IMR-90 (cell line): ENCODE measurements around the gene CRIM1.

ENCODE experiments used
- BHLHE40 ChIP-seq: fragments of 150-350 bp; IDR thresholded peaks from 2 replicates; pipeline ENCODE4 v1.6.1; 2016; ENCODE audit warnings: mild to moderate bottlenecking, low read depth, low read length
- CEBPB ChIP-seq: IDR thresholded peaks from 2 replicates; pipeline ENCODE4 v1.6.1; 2012; ENCODE audit warnings: low read depth, low read length, improper control_type of control experiment
- MAZ ChIP-seq: IDR thresholded peaks from 2 replicates; pipeline ENCODE4 v1.6.1; 2012; ENCODE audit warnings: low read depth, mild to moderate bottlenecking, low read length, improper control_type of control experiment, moderate library complexity, borderline replicate concordance
- MXI1 ChIP-seq: IDR thresholded peaks from 2 replicates; pipeline ENCODE4 v1.6.1; 2012; ENCODE audit warnings: low read depth, mild to moderate bottlenecking, low read length, moderate library complexity, borderline replicate concordance
- NFE2L2 ChIP-seq: fragments of 150-350 bp; IDR thresholded peaks from 2 replicates; pipeline ENCODE4 v1.6.1; 2016; ENCODE audit warnings: low read depth, mild to moderate bottlenecking, low read length
- POLR2A ChIP-seq: IDR thresholded peaks from 2 replicates; pipeline ENCODE4 v1.6.1; 2012; ENCODE audit warnings: mild to moderate bottlenecking, low read depth, low read length
- RAD21 ChIP-seq: IDR thresholded peaks from 2 replicates; pipeline ENCODE4 v1.6.1; 2012; ENCODE audit warnings: low read length, improper control_type of control experiment
- RFX5 ChIP-seq: IDR thresholded peaks from 2 replicates; pipeline ENCODE4 v1.8.0; 2012; ENCODE audit warnings: low read depth, mild to moderate bottlenecking, low read length, moderate library complexity
- SMC3 ChIP-seq: fragments of 150-350 bp; IDR thresholded peaks from 2 replicates; pipeline ENCODE4 v1.6.1; 2016; ENCODE audit warnings: low read depth, mild to moderate bottlenecking, antibody characterized with exemption, low read length, moderate library complexity
- TF ChIP-seq, protein P1 (sequence below): conservative IDR thresholded peaks from 2 replicates; pipeline ENCODE4 v1.5.1; 2012; ENCODE audit warnings: mild to moderate bottlenecking, low read depth, low read length, improper control_type of control experiment
- TF ChIP-seq, protein P2 (sequence below): fragments of 150-350 bp; IDR thresholded peaks from 2 replicates; pipeline ENCODE4 v1.6.1; 2017; ENCODE audit warnings: mild to moderate bottlenecking, antibody characterized with exemption, low read length, low read depth
- TF ChIP-seq, protein P3 (sequence below): fragments of 150-350 bp; IDR thresholded peaks from 2 replicates; pipeline ENCODE4 v1.6.1; 2016; ENCODE audit warnings: low read depth, mild to moderate bottlenecking, low read length, moderate library complexity, borderline replicate concordance

DNA sequence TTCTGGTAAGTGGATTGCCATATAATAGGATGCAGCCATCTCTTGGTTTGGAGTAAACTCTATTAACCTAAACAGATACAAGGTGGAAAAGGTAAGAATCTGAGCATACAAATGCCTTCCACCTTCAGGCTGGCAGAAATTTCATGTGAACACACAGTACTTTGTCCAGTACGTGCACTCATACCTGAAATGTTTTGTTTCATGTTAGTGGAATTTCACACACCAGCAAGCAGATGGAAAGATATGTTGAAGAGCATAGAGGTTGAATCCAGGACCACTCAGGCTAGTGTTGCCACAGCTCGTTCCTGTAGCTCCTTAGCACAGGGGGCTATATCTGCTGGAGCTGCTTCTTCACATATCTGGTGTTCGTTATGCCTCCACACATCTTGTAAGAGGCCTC lies 34.0 kb downstream of the CRIM1 start:
- TF ChIP-seq, protein P1, sequence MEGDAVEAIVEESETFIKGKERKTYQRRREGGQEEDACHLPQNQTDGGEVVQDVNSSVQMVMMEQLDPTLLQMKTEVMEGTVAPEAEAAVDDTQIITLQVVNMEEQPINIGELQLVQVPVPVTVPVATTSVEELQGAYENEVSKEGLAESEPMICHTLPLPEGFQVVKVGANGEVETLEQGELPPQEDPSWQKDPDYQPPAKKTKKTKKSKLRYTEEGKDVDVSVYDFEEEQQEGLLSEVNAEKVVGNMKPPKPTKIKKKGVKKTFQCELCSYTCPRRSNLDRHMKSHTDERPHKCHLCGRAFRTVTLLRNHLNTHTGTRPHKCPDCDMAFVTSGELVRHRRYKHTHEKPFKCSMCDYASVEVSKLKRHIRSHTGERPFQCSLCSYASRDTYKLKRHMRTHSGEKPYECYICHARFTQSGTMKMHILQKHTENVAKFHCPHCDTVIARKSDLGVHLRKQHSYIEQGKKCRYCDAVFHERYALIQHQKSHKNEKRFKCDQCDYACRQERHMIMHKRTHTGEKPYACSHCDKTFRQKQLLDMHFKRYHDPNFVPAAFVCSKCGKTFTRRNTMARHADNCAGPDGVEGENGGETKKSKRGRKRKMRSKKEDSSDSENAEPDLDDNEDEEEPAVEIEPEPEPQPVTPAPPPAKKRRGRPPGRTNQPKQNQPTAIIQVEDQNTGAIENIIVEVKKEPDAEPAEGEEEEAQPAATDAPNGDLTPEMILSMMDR, result no peak
- TF ChIP-seq POLR2A (no peak), SMC3 (no peak), NFE2L2 (no peak), RFX5 (no peak), MXI1 (no peak), CEBPB (no peak), BHLHE40 (no peak), MAZ (no peak), RAD21 (no peak)
- TF ChIP-seq, protein P2, sequence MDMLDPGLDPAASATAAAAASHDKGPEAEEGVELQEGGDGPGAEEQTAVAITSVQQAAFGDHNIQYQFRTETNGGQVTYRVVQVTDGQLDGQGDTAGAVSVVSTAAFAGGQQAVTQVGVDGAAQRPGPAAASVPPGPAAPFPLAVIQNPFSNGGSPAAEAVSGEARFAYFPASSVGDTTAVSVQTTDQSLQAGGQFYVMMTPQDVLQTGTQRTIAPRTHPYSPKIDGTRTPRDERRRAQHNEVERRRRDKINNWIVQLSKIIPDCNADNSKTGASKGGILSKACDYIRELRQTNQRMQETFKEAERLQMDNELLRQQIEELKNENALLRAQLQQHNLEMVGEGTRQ, result no peak
- TF ChIP-seq, protein P3, sequence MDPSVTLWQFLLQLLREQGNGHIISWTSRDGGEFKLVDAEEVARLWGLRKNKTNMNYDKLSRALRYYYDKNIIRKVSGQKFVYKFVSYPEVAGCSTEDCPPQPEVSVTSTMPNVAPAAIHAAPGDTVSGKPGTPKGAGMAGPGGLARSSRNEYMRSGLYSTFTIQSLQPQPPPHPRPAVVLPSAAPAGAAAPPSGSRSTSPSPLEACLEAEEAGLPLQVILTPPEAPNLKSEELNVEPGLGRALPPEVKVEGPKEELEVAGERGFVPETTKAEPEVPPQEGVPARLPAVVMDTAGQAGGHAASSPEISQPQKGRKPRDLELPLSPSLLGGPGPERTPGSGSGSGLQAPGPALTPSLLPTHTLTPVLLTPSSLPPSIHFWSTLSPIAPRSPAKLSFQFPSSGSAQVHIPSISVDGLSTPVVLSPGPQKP, result no peak
